ENCODE measurements around the gene HELZ.

DNA sequence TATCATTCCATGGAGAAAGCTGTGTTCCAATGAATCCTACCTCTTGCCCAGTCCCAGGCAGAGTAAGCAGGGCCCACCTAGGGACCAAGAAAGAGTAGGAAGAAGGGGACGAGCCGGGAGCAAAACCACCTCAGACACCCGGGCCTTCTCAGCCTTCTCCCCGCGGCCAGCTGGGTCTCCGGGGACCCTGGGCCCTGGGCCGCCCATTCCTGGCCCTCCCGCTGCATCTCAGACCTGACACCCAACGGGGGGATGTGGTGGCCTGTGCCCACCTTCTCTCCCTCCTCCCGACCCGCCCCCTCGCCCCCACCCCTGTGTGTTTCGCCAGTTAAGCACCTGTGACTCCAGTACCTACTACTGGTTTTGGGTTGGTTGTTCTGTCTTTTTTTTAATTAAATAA is 212.0 kb downstream of the HELZ start:
- TF ChIP-seq, protein P1, sequence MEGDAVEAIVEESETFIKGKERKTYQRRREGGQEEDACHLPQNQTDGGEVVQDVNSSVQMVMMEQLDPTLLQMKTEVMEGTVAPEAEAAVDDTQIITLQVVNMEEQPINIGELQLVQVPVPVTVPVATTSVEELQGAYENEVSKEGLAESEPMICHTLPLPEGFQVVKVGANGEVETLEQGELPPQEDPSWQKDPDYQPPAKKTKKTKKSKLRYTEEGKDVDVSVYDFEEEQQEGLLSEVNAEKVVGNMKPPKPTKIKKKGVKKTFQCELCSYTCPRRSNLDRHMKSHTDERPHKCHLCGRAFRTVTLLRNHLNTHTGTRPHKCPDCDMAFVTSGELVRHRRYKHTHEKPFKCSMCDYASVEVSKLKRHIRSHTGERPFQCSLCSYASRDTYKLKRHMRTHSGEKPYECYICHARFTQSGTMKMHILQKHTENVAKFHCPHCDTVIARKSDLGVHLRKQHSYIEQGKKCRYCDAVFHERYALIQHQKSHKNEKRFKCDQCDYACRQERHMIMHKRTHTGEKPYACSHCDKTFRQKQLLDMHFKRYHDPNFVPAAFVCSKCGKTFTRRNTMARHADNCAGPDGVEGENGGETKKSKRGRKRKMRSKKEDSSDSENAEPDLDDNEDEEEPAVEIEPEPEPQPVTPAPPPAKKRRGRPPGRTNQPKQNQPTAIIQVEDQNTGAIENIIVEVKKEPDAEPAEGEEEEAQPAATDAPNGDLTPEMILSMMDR (IDR thresholded peaks at IDR 0.05; ENCODE audit: extremely low read depth in 1 of 2, insufficient read depth in 1 of 2, low read depth in 1 of 2, low read length in 2 of 2): no peak
- no peak for TF ChIP-seq GATA2 (IDR thresholded peaks at IDR 0.05; ENCODE audit: insufficient read depth, insufficient read length, low read depth, low read length)
